Mesendoderm (in vitro differentiated cells): Measurements from ENCODE around the gene OR2H2. TPM values are rescaled to one million over a fixed set of nuclear protein-coding genes. Genes with fewer than 3 reads are reported as not detected.

Experiments
- DNase-seq: peaks from one replicate; pipeline ENCODE4 v3.0.0; 2013
- H2AK5ac ChIP-seq: 2 replicates; pipeline ENCODE4 v1.6.1; 2013; ENCODE audit warnings: low read length, inconsistent platforms
- H2BK120ac ChIP-seq: 2 replicates; pipeline ENCODE4 v1.6.1; 2013; ENCODE audit warnings: low read depth, mild to moderate bottlenecking, low read length, moderate library complexity, mixed read lengths
- H2BK15ac ChIP-seq: replicated peaks from 2 replicates; pipeline ENCODE4 v1.6.1; 2013; ENCODE audit warnings: low read depth, mild to moderate bottlenecking, moderate library complexity
- H2BK5ac ChIP-seq: 2 replicates; pipeline ENCODE4 v1.6.1; 2013; ENCODE audit warnings: low read length, inconsistent platforms
- H3K18ac ChIP-seq: 2 replicates; pipeline ENCODE4 v1.6.1; 2013; ENCODE audit warnings: mild to moderate bottlenecking, low read length, mixed read lengths
- H3K23ac ChIP-seq: one replicate; pipeline ENCODE4 v1.6.1; 2013; ENCODE audit warnings: low read length
- H3K27ac ChIP-seq: 2 replicates; pipeline ENCODE4 v1.5.1; 2013; ENCODE audit warnings: low read depth, mild to moderate bottlenecking, inconsistent platforms, low read length, moderate library complexity
- H3K27me3 ChIP-seq: 2 replicates; pipeline ENCODE4 v1.6.1; 2013; ENCODE audit warnings: low read length, control low read depth, mild to moderate bottlenecking, inconsistent platforms; ENCODE audit not compliant: insufficient read depth, poor library complexity
- H3K36me3 ChIP-seq: 2 replicates; pipeline ENCODE4 v1.6.1; 2013; ENCODE audit warnings: low read length, inconsistent platforms; ENCODE audit not compliant: control insufficient read depth, insufficient read depth
- H3K4ac ChIP-seq: one replicate; pipeline ENCODE4 v1.6.1; 2013; ENCODE audit warnings: low read depth, mild to moderate bottlenecking, low read length, moderate library complexity
- H3K4me1 ChIP-seq: 2 replicates; pipeline ENCODE4 v1.6.1; 2013; ENCODE audit warnings: low read depth, low read length, inconsistent platforms; ENCODE audit not compliant: control insufficient read depth
- H3K4me2 ChIP-seq: 2 replicates; pipeline ENCODE4 v1.6.1; 2013; ENCODE audit warnings: low read length
- H3K4me3 ChIP-seq: 2 replicates; pipeline ENCODE4 v1.5.1; 2013; ENCODE audit warnings: mild to moderate bottlenecking, low read length
- H3K56ac ChIP-seq: one replicate; pipeline ENCODE4 v1.6.1; 2013; ENCODE audit warnings: low read length
- H3K79me1 ChIP-seq: 2 replicates; pipeline ENCODE4 v1.6.1; 2013; ENCODE audit warnings: low read length, inconsistent platforms
- H3K79me2 ChIP-seq: 2 replicates; pipeline ENCODE4 v1.6.1; 2013; ENCODE audit warnings: mild to moderate bottlenecking, low read length; ENCODE audit not compliant: control insufficient read depth, insufficient read depth
- H3K9ac ChIP-seq: 2 replicates; pipeline ENCODE4 v1.6.1; 2013; ENCODE audit warnings: low read length, inconsistent platforms
- H4K5ac ChIP-seq: one replicate; pipeline ENCODE4 v1.6.1; 2013; ENCODE audit warnings: low read length
- H4K8ac ChIP-seq: one replicate; pipeline ENCODE4 v1.6.1; 2013; ENCODE audit warnings: low read depth, mild to moderate bottlenecking, control low read depth, low read length, moderate library complexity
- WGBS: extraction: QIAGEN DNeasy Blood & Tissue Kit; methylation state at CpG from one replicate; pipeline ENCODE4 v1.1.7; 2013; ENCODE audit warnings: low lambda C conversion rate, missing lambda C conversion rate; ENCODE audit not compliant: insufficient coverage; ENCODE audit errors: extremely low coverage; 5-methylcytosine and 5-hydroxymethylcytosine counted together
- polyA plus RNA-seq, 2 experiments: library from polyadenylated mRNA; stranded (reverse); fragments of 200-250 nt; gene quantifications; one replicate each; pipeline ENCODE4 v1.2.3, GENCODE V29; 2013

Gene OR2H2
- polyA plus RNA-seq (2013, experiment 1 of 2): not detected
- not detected for polyA plus RNA-seq (2013, experiment 2 of 2)

DNA sequence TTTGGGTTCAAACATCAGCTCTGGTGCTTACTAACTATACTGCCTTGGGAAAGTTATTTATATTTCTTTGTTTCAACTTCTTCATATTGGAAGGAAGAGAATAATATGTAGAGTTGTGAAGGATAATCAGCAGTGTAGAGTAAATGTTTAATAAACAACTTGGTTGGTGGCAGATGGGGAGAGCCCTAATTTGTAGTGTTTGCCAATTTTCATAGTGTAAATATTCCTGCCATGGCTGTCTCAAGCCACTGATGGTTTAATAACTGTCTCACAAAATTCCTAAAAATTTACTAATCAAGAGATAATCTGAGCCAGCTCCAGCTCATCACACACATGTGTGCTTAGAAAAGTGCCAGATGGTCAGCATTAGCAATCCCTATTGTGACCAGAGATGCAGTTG is at the start of gene OR2H2:
Gene OR2H2, plus strand, starts transcription at position 301 of the 400 bp plus-strand sequence. CDS start 2,824 bp downstream, outside the sequence.
- Histone ChIP-seq H2AK5ac (no peak within 1 kb of the TSS), H3K27ac (no peak within 1 kb of the TSS), H3K4me2 (no peak within 1 kb of the TSS), H2BK120ac (no peak within 1 kb of the TSS), H3K4me1 (no peaks in the 10 kb centered on the region), H3K23ac (no peak within 1 kb of the TSS), H3K36me3 (no peaks in the 10 kb centered on the region), H3K27me3 (no peaks in the 10 kb centered on the region), H3K4me3 (no peak within 1 kb of the TSS), H3K9ac (no peak within 1 kb of the TSS), H3K79me1 (no peaks in the 10 kb centered on the region), H2BK5ac (no peak within 1 kb of the TSS), H2BK15ac (no peak within 1 kb of the TSS), H3K79me2 (no peaks in the 10 kb centered on the region), H3K56ac (no peak within 1 kb of the TSS), H4K5ac (no peak within 1 kb of the TSS), H4K8ac (no peak within 1 kb of the TSS), H3K18ac (no peak within 1 kb of the TSS), H3K4ac (no peak within 1 kb of the TSS)
- DNase-seq: no peak

DNA sequence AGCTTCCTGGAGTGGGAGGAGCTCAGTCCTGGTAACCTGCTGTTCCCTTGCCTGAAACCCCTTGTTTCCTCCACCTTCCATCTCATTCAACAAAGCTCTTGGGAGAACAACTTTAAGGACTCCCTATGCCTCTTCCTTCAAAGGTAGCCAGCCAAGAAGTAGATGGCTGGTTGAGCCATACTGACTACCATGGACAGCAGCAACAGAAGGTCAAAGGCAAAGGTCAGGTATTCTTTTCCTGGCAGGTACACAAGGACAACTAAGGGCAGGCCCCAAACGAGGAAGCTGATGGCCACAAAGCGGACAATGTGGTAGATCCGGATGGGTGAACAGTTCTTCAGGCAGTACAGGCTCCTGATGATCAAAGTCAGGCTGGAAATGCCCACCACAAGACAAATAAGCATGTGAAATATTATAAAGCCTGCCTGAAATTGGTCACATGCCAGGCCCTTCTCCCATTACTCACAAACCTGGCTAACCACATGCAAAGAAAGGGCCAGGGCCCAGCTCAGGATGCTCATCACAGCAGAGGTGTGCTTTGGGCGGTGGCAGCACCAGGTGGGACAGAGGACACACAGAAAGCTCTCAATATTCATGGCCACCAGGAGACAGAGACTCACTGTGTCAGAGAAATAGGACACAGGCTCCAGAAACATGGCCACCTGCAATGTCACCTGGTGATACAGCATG is 47.1 kb upstream of the OR2H2 start:
- no CpG with 5 or more reads among the region's 4 CpGs for WGBS
- no peak overlapping the region for H3K18ac ChIP-seq

DNA sequence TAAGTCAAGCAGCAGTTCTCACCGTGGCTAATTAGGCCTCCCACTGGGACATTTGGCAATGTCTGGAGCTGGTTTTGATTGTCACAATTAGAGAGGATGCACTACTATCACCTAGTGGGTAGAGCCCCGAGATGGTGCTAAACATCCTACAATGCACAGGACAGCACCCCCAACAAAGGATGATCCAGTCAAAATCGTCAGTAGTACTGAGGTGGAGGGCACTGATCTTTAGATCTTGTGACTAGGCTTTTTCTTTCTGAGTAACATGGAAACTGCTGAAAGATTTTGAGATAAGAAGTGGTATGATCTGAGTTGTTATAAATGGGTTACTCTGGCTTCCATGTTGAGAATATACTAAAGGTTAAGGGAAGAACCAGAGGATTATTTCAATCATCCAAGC is 37.3 kb upstream of the OR2H2 start:
- Histone ChIP-seq H2BK5ac (no peak overlapping the region), H3K4ac (no peak overlapping the region), H4K8ac (no peak overlapping the region), H3K36me3 (no peaks in the 10 kb centered on the region), H3K4me1 (no peaks in the 10 kb centered on the region), H2BK15ac (no peak overlapping the region), H3K18ac (no peak overlapping the region), H3K79me2 (no peaks in the 10 kb centered on the region), H2BK120ac (no peak overlapping the region), H3K9ac (no peak overlapping the region), H3K79me1 (no peaks in the 10 kb centered on the region), H2AK5ac (no peak overlapping the region), H4K5ac (no peak overlapping the region), H3K27me3 (no peaks in the 10 kb centered on the region), H3K4me2 (no peak overlapping the region), H3K27ac (no peak overlapping the region), H3K4me3 (no peak overlapping the region), H3K56ac (no peak overlapping the region), H3K23ac (no peak overlapping the region)
- WGBS: no CpG with 5 or more reads among the region's 3 CpGs
- DNase-seq: peak; percentile 61

More for the DNA sequence above, 47.1 kb upstream of the OR2H2 start:
- Histone ChIP-seq H3K4ac (no peak overlapping the region), H3K4me3 (no peak overlapping the region), H3K4me1 (no peaks in the 10 kb centered on the region), H3K27ac (no peak overlapping the region), H2BK5ac (no peak overlapping the region), H3K27me3 (no peaks in the 10 kb centered on the region), H3K9ac (no peak overlapping the region), H4K8ac (no peak overlapping the region), H3K56ac (no peak overlapping the region), H4K5ac (no peak overlapping the region), H2BK120ac (no peak overlapping the region), H3K4me2 (no peak overlapping the region), H2BK15ac (no peak overlapping the region), H3K79me2 (no peaks in the 10 kb centered on the region), H3K79me1 (no peaks in the 10 kb centered on the region), H3K23ac (no peak overlapping the region), H2AK5ac (no peak overlapping the region), H3K36me3 (no peaks in the 10 kb centered on the region)
- no peak for DNase-seq

DNA sequence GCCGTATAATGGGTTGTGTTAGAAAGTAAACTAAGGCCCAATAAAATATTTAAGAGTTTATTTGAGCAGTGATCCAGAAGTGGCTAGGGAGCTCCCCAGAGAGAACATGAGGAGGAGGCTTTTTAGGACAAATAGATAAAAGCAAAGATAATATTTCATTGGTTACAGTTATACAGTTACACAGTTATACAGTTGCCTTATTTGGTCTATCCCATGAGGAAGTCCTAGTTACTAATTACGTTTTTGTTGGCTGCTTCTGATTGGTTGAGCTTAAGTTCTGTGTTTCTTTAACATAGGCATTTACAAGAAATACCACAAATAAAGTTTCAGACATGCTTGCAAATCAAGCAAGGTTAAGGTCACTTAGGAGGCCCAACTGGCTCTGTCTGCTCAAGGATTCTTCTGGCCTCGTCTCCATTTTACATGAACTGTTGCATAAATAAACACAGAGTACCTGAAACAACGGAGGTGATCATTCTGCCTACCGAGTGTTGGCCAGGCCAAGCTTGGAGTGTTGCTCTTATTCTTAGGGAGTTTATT is 32.3 kb upstream of the OR2H2 start:
- H4K8ac ChIP-seq: no peak overlapping the region
- H3K79me1 ChIP-seq: no peaks in the 10 kb centered on the region
- no peak overlapping the region for H4K5ac ChIP-seq
- DNase-seq: peak; percentile 31
- no peak overlapping the region for H3K4me3 ChIP-seq
- H2AK5ac ChIP-seq: no peak overlapping the region
- WGBS: no CpG with 5 or more reads among the region's 5 CpGs
- H3K27me3 ChIP-seq: peaks cover 17% of the 10 kb centered on the region
- no peak overlapping the region for H3K4ac ChIP-seq
- H3K56ac ChIP-seq: no peak overlapping the region
- no peak overlapping the region for H2BK5ac ChIP-seq
- peaks cover 2% of the 10 kb centered on the region for H3K4me1 ChIP-seq
- no peak overlapping the region for H2BK15ac ChIP-seq
- H3K36me3 ChIP-seq: no peaks in the 10 kb centered on the region
- no peak overlapping the region for H3K27ac ChIP-seq
- H3K23ac ChIP-seq: no peak overlapping the region
- no peak overlapping the region for H2BK120ac ChIP-seq
- H3K9ac ChIP-seq: no peak overlapping the region
- no peak overlapping the region for H3K18ac ChIP-seq
- H3K79me2 ChIP-seq: no peaks in the 10 kb centered on the region
- H3K4me2 ChIP-seq: no peak overlapping the region

DNA sequence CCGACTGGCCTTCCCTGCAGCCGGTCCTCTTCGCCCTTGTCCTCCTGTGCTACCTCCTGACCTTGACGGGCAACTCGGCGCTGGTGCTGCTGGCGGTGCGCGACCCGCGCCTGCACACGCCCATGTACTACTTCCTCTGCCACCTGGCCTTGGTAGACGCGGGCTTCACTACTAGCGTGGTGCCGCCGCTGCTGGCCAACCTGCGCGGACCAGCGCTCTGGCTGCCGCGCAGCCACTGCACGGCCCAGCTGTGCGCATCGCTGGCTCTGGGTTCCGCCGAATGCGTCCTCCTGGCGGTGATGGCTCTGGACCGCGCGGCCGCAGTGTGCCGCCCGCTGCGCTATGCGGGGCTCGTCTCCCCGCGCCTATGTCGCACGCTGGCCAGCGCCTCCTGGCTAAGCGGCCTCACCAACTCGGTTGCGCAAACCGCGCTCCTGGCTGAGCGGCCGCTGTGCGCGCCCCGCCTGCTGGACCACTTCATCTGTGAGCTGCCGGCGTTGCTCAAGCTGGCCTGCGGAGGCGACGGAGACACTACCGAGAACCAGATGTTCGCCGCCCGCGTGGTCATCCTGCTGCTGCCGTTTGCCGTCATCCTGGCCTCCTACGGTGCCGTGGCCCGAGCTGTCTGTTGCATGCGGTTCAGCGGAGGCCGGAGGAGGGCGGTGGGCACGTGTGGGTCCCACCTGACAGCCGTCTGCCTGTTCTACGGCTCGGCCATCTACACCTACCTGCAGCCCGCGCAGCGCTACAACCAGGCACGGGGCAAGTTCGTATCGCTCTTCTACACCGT is 31.5 kb upstream of the OR2H2 start:
- peak overlapping the region; percentile 78 for H3K4me2 ChIP-seq
- no peak overlapping the region for H3K4ac ChIP-seq
- no peak overlapping the region for H3K27ac ChIP-seq
- no peak overlapping the region for H3K18ac ChIP-seq
- H2AK5ac ChIP-seq: no peak overlapping the region
- peaks cover 2% of the 10 kb centered on the region for H3K4me1 ChIP-seq
- no peak overlapping the region for H4K8ac ChIP-seq
- peak overlapping the region; percentile 18 for H3K9ac ChIP-seq
- no peaks in the 10 kb centered on the region for H3K79me2 ChIP-seq
- H3K36me3 ChIP-seq: no peaks in the 10 kb centered on the region
- peaks cover 17% of the 10 kb centered on the region for H3K27me3 ChIP-seq
- peak overlapping the region; percentile 9 for H3K56ac ChIP-seq
- H2BK120ac ChIP-seq: no peak overlapping the region
- no peak overlapping the region for H2BK15ac ChIP-seq
- no peak overlapping the region for H2BK5ac ChIP-seq
- H3K79me1 ChIP-seq: no peaks in the 10 kb centered on the region
- DNase-seq: peak; percentile 87
- peak overlapping the region; percentile 25 for H3K4me3 ChIP-seq
- H3K23ac ChIP-seq: peak overlapping the region; percentile 9
- no CpG with 5 or more reads among the region's 83 CpGs for WGBS
- H4K5ac ChIP-seq: no peak overlapping the region
